HG03095 (cell line): ENCODE data around the gene CETP.
"Not testable (repeated sequence)": the region's sequence is repeated elsewhere in the genome, so short reads cannot be mapped to it uniquely, and the experiment has no call there.

Experiments
- ATAC-seq: cut with Tn5 transposase; IDR thresholded peaks from one replicate; pipeline ENCODE4 v1.9.1; 2021; ENCODE audit warnings: moderate library complexity; ENCODE audit not compliant: unreplicated experiment

CETP gene

DNA sequence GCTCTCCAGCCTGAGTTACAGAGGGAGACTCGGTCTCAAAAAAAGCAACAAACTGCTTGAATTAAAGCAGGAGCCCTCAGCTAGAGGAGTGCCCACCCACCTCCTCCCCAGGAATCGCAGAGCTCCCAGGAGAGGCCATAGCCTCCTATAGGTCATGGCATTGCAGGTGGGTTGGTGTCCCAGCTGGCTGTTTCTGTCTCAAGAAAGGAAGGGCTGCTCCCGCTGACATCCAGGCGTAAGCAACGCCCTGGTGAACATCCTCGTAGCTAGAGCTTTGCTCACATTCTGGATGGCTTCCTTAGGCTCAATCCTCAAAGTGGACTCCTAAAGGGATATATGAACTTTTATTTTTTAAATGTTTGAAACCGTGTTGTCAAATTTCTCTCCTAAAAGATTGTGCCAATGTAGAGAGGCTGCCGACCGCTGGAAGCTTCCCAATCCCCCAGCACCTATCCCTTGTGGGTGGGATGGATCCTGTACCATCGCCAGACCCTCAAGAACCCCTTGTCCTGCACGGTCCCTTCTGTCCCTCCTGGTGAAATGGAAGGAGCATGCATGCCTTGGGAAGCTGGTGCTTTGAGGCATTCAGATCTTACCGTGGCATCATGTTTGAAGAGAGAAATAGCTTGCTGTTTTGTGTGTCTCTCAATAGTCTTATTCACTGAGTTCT, 33.5 kb downstream of the CETP start:
- ATAC-seq, result no peak

DNA sequence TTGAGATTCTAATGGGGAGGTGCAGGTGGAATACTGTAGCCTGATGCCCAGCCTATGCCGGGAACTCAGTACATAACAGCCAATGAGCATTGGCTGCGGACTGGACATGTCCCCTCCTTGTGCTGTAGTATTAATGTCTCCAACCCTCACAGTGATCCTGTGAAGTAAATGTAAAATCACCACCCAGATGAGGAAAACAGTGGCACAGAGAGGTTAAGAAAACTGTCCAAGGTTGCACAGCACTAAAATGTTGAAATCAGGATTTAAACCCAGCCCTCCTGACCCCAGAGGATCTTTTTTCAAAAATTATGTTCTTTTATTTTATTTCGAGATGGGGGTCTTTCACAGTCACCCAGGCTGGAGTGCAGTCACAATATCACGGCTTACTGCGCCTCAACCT, 35.5 kb downstream of the CETP start:
- ATAC-seq, result no peak

DNA sequence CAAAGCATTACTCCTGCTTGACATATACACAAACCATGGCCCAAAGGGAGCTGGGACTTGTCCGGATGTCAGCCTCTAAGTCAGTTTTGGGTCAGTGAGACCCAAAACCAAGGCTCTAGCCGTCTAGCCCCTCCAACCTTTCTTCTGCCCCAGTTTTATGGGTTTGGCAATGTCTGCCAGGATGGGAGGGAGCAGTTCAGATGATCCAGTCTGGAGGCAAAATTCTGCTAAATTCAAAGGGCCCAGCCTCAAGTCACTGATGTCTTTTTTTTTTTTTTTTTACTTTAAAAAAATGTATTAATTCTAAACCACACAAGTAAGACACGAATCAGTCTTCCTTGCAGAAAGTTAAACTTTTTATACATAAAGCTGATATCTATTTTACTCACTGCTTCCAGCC, 36.2 kb downstream of the CETP start:
- no peak for ATAC-seq

DNA sequence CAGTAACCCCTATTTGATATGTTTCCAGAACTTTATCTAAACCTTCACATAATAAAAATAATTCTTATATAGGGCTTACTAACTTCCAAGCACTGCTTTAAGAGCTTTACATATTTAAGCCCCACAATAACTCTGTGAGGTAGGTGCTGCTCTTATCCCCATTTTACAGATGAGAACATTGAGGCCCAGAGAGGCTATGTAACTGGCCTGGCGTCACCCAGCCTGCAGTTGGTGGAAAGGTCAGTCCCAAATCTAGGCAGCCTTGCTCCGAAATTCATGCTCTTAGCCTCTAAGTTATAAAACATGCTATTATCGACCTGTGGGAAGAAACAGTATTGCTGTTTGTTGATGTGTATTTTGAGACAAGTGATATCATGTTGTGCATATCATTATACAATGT, 36.6 kb downstream of the CETP start:
- ATAC-seq, result no peak

DNA sequence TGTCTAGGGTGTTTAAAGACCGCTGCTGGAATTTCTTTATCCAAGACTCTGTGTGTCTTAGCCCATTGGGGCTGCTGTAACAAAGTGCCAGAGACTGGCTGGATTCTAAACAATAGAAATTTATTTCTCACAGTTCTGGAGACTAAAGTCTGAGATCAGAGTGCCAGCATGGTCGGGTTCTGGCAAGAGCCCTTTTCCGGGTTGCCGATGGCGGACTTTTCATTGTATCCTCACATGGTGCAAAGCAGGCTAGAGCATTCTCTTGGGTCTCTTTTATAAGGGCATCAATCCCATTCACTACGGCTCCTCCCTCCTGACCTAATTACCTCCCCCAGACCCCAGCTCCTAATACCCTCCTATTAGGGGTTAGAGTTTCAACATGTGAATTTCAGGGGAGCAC, 37.1 kb downstream of the CETP start:
- ATAC-seq, result no peak

DNA sequence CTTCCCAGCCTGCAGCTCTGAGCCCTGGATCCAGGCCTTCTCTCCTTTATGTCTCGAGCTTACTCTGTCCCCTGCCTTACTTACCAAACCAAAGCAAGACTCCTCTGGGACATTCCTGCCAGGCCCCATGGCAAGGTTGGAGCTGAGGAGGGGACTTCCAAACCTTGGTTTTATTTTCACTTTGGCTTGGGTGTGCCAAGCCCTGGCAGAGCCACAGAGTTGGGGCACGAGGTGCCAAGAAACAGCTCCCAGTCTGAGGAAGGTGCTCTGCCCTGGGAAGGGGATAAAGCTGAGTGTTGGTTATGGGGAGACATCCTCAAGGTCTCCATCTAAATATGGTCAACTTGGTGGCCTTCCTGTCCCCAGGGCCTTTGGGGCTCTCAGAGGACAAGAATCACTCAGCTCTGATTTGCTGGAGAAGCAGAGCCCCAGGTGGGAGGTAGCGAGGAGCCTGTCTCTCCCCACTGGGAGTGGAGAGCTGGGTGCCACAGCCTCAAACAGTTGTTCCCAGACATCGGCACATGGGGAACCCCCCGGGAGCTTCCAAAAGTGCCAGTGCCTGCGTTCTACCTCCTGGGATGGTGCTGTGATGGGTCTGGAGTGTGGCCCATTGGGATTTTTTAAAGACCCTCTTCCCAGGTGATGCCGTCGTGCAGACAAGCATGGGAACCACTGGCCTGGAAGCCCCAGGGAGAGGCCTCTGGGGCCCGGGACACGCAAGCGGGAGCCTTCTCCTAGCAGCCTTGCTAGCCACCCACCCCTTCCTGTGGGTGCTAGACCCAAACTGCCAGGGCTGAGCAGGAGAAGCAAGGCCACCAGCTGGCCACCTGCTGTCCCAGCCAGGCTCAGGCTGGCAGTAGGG, 37.9 kb downstream of the CETP start:
- peak; percentile 26 for ATAC-seq

DNA sequence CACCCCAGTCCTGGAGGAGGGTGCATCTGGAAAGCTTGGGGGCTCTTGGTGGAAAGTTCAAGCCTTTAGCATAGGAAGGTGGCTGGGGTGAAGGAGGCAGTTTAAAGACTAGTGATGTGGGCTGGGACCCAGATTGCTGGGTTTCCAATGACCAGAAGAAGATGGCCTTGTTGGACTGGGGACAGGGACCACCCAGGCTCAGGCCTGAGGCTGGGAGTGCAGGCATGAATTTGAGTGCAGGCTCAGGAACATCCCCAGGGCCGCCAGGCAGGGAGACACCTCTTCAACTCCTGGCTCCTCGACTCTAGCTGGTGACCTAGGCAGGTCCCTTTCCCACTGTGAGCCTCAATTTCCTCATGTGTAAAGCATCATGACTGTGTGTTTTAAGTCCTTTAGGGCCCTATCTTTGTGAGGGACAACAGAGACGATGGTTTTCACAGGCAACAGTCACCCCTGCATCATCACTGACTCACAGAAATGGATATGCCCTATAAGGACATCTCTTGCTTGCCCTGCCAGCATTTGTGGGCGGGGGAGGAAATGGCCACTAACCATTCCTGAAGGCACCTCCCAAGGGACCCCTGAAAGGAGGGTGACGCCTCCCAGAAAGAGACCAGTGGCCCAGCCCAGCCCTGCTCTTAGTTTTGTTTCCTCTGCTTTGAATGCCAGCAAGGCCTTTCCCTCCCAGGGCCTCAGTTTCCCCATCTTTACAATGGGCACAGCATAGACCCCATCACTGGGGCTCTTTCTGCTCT, 38.7 kb downstream of the CETP start:
- peak; percentile 45 for ATAC-seq

DNA sequence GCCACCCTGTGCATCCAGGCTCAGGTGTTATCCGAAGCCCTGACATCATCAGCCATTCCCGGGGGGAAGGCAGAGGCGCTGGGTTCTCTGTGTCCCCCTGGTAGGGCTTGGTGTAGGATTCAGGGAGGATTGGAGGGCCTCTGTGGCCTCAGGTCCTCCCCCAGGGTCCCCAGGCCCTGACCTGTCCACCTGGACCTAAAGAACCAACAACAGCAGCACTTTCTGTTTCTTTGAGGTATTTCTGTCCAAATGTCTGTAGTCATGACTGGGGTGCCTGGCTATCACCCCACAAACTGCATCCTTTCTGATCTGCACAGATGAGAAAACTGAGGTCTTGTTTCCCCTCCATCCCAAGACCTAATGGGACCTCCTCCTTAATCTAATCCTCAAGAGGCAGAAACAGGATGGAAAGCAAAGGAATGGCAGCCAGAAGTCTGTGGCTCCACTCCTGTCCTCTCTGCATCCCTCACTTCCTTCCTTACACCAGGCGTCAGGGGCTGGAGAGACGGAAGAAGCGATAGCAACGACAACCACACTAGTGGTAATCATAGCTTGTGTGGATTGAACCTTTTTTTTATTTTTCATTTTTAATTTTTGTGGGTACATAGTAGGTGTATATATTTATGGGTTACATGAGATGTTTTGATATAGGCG, 39.4 kb downstream of the CETP start:
- ATAC-seq, result no peak

DNA sequence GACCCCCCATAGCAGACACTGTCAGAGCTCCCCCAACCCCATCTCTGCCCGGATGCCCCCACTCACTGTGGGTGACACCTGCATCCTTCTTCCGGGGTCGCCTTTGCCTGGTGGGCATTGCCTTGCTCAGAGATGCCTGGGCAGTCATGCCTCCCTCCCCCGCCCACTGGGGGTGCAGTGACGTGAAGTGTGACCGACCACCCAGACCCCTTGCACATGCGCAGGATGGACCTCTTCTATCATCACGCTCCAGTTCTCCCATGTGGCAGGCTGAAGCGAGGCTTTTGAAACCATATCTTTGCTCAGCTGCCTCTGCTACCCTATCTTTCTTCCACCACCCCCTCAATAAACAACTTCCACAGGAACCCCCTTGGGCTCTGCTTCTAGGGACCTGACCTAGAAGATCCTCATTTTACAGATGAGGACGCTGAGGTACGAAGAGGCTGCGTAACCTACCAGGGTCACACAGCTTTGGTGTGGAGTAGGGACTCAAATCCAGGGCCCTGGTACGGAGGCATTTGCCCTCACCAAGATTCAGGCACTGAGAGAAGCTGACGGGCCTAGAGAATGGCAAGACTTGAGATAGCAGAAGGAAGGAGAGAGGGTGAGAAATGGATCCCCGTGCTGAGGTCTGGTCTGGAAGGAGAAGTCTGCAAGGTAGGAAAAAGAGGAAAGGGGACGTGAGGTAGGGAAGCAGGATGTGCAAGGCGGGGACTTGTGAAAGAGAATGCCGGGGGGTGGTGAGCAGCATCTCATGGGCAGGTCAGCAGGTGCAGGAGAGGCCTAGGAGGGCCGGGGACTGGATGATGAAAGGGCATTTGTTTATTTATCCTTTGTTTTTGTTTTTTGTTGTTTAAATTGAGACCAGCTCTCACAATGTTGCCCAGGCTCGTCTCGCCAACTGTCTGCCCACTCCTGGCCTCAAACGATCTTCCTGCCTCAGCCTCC, 42.0 kb downstream of the CETP start:
- ATAC-seq, result no peak

DNA sequence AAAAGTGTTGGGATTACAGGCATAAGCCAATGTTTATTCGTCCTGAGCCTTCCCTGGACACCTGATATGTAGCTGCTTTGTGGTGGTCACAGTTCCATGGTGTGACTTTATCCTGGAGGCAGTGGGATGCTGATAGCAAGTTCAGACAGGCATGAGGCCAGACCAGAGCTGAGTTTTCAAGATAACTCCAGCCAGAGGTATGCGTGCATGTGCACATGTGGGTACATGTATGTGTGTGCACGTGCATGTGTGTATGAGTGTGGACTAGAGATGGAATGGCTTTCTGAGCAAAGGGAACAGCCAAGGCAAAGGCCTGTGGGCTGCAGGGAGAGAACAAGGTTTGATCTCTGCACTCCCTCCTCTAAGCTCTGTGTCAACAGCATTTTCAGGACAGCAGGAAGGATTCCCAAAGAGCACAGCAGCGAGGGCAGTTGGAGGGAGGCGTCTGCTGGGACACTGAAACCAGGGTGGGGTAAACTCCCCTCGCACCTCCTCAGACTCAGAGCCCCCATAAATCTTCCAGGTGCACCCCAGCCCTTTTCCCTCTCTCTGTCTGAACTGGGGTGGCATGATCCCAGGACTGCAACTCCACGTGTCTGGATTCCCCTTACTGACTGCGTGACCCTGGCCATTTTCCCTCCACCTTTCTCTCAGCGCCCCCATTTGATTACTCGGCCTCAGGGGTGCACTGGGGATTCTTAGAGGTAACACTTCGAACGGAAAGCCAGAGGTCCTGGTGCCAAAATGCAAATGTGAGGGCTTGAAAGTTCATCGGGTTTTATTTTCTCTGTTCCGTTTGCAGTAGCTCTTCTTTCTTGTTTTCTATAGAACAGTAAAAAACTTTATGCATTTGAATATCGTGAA, 42.9 kb downstream of the CETP start:
- ATAC-seq, result no peak

DNA sequence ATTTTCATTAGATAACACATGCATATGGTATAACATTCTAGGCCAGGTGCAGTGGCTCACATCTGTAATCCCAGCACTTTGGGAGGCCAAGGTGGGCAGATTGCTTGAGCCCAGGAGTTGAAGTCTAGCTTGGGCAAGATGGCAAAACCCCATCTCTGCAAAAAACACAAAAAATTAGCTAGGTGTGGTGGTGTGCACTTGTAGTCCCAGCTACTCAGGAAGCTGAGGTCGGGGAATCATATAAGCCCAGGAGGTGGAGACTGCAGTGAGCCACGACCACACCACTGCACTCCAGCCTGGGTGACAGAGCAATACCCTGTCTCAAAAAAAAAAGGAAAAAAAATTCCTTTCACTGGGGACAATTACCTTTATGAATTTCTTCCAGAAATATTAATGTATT, 43.8 kb downstream of the CETP start:
- not testable (repeated sequence) for ATAC-seq

DNA sequence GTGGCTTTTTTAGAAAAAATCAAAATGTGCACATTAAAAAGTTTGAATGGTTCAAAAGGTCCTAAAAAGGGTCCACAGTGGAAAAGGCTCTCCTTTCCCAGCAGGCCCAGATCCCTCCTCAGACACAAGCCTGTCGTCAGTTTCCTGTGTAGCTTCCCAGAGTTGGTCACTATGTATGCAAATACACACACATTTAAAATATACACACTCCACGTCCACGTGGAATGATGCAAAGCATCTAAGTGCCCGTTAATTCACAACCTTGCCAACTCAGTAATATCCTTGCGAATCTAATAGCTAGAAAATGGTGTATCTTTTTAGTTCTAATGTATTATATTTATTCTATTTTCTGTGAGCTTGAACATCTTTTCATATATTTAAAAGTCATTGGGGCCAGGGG, 45.3 kb downstream of the CETP start:
- ATAC-seq, result no peak

DNA sequence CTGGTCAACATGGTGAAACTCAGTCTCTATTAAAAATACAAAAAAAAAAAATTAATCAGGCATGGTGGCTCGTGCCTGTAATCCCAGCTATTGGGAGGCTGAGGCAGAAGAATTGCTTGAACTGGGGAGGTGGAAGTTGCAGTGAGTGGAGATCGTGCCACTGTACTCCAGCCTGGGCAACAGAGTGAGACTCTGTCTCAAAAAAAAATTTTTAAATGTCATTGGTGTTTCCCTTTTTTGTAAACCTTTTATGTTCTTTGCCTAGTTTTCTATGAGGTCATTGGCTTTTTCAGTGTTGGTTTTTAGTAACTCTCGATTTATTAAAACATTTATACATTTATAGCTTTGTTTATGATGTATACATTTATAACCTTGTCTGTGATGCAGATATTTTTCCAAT, 45.8 kb downstream of the CETP start:
- ATAC-seq, result no peak

DNA sequence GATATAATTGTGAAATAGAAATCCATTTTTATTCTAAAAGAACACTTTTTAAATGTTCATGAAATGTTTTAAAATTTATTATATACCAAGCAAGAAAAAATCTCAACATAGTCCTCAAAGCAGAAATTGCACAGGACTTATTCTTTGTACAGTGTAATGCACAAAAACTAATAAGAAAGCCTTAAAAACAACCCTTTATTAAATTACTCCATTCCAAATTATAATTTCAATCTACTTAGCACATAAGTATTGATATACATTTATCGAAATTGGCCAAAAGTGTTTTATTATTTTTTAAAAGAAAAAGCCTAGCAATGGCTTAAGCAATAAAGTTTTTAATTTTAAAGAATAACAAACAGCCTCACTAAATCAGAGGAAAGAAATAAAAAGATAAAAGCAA, 46.7 kb downstream of the CETP start:
- ATAC-seq, result no peak

DNA sequence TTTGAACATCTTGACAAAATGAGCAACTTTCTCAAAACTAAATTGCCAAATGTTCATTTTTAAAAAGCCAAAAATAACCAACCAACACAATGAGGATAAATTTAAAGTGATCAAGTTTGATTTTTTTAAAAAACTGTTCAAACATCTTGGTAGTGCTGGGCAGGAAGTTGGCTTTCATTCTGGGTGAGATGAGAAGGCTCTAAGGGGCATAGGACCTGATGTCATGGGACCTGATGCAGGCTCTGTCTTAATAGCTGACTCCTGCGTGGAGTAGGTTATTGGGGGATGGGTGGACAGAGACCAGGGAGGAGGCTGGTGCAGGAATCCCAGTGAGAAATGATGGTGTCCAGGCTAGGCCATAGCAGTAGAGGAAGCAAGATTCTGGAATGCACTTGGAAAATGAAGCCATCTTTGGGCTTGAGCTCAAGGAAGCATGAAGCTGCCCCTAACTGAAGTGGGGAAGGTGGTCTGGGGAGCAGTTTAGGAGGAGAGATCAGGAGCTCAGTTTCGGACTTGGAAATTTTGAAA, 48.0 kb downstream of the CETP start:
- ATAC-seq, result no peak

DNA sequence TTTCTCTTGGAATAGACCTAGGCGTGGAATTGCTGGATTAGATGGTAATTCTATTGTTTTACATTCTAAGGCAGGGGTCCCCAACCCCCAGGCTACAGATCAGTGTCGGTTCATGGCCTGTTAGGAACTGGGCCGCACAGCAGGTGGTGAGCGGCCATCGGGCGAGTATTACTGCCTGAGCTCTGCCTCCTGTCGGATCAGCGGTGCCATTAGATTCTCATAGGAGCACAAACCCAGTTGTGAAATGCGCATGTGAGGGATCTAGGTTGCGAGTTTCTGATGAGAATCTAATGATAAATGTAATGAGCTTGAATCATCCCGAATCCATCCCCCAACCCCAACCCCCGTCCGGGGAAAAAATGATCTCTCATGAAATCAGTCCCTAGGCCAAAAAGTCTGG, 50.6 kb downstream of the CETP start:
- ATAC-seq, result no peak

DNA sequence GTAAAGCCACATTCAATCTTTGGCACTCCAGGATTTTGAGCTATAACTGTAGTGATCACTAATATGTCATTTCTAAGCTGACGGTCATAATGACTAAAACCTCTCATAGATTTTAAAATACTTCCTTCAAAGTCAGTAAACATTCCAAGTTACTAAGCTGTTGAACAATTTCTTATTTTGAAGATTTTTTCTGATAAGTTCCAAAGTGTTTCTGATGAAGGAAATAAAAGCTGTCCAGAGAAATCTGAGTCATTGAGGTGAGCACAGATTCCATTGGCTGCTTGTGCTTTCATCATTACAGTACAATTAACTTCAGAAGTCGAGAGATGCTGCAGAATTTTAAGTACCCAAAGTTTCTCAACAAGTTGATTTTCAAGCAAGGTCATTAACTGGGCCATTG, 51.5 kb downstream of the CETP start:
- no peak for ATAC-seq

DNA sequence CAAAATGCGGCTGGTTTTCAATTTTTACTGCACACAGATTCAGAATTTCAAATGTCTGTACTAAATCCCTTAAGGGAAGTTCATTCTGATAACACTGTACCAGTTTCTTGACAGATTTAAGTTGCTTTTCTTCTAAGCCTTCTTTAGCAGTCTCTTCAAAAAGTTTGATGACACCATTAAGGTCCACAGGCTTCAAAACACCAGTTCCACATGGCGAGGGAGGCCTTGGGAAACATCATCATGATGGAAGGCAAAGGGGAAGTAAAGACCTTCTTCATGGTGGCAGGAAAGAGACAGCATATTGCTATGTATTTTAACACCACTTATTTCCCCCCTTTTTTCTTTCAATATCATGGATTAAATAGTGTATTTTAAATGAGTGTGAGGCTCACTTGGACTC, 52.2 kb downstream of the CETP start:
- no peak for ATAC-seq

DNA sequence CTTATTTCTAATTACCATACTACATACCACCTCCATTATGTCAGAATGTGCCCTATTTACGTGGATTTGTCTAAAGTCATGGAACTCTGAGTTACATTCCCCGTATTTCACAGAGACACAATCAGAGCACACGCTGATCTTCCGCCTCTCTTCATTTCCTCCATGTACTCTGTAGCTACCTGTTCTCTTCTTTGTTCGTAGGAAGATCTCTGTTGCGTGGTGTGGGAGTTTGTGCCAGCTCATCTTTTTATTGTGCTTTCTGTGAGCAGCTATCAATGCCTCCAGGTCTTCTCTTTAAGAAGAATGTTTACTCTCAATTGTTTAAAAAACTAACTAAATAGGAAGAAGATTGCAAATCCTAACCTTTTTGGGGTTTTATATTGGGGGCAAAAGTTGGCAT, 54.6 kb downstream of the CETP start:
- no peak for ATAC-seq
